Adipocyte (in vitro differentiated cells): Measurements from ENCODE around the gene CHD1L.
"Not testable (repeated sequence)": the region's sequence is repeated elsewhere in the genome, so short reads cannot be mapped to it uniquely, and the experiment has no call there.

Experiments used
- DNase-seq: peaks from one replicate; pipeline ENCODE4 v3.0.0-alpha.2; 2015; ENCODE audit warnings: low read depth
- H3K27me3 ChIP-seq: replicated peaks from 2 replicates; pipeline ENCODE4 v1.7.0; 2013; ENCODE audit warnings: mild to moderate bottlenecking, low read length, moderate library complexity; ENCODE audit not compliant: control insufficient read depth, insufficient read depth
- H3K36me3 ChIP-seq: 2 replicates; pipeline ENCODE4 v1.7.0; 2013; ENCODE audit warnings: low read length, mild to moderate bottlenecking, moderate library complexity; ENCODE audit not compliant: control insufficient read depth, insufficient read depth, severe bottlenecking
- H3K4me1 ChIP-seq: 2 replicates; pipeline ENCODE4 v1.7.0; 2013; ENCODE audit warnings: mild to moderate bottlenecking, low read length, moderate library complexity; ENCODE audit not compliant: control insufficient read depth, insufficient read depth
- H3K4me3 ChIP-seq: 2 replicates; pipeline ENCODE4 v1.7.0; 2013; ENCODE audit warnings: mild to moderate bottlenecking, low read length, moderate library complexity
- H3K9ac ChIP-seq: 2 replicates; pipeline ENCODE4 v1.7.0; 2013; ENCODE audit warnings: mild to moderate bottlenecking, low read length, moderate library complexity
- H3K9me3 ChIP-seq: 2 replicates; pipeline ENCODE4 v1.7.0; 2013; ENCODE audit warnings: mild to moderate bottlenecking, low read length, moderate library complexity; ENCODE audit not compliant: control insufficient read depth

CHD1L gene

GRCh38 chr1:147242449-147243227 lies at the start of gene CHD1L:
Gene CHD1L, plus strand, starts transcription at chr1:147242684. Its CDS starts 20 bp downstream, at chr1:147242704.
- H3K4me1 ChIP-seq, result peaks cover 35% of the 10 kb centered on the region
- H3K9ac ChIP-seq, result peak within 1 kb of the TSS; percentile 91
- peak; percentile 99 for DNase-seq
- peak within 1 kb of the TSS; percentile 88 for H3K4me3 ChIP-seq
- no peaks in the 10 kb centered on the region for H3K36me3 ChIP-seq
- H3K9me3 ChIP-seq, result no peaks in the 10 kb centered on the region
- no peaks in the 10 kb centered on the region for H3K27me3 ChIP-seq

DNA sequence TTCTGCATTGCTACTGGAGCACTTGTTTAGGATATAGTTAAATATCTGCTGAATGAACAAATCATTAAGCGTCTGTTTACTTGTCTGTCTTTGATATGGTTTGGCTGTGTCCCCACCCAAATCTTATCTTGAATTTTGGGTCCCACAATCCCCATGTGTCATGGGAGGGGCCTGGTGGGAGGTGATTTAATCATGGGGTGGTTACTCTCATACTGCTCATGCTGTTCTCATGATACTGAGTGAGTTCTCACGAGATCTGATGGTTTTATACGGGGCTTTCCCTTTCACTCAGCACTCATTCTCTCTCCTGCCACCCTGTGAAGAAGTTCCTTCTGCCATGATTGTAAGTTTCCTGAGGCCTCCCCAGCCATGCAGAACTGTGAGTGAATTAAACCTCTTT lies 45.2 kb upstream of the CHD1L start:
- not testable (repeated sequence) for H3K4me1 ChIP-seq, DNase-seq, H3K9ac ChIP-seq, H3K4me3 ChIP-seq, H3K9me3 ChIP-seq, H3K36me3 ChIP-seq, H3K27me3 ChIP-seq

DNA sequence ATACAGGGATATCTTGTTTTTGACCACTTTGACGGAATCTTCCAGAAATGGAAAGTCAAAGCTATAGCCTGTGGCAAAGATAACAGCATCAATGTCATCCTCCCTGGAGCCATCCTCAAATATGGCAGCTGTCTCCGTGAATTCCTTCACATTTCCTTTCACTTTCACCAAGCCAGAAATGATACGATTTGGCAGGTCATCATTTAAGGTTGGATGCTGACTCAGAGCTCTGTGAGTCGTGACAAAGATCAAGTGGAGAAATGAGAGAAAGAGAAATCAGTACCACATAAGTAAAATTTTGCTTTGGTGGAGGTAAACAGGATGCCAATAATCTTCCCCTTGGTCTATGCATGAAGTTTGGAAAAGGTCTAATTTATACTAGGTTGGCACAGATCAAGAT lies 41.2 kb upstream of the CHD1L start:
- Histone ChIP-seq H3K36me3 (no peaks in the 10 kb centered on the region), H3K9me3 (no peaks in the 10 kb centered on the region), H3K4me1 (peaks cover 5% of the 10 kb centered on the region), H3K4me3 (peak overlapping the region; percentile 25), H3K27me3 (no peaks in the 10 kb centered on the region), H3K9ac (no peak overlapping the region)
- no peak for DNase-seq

DNA sequence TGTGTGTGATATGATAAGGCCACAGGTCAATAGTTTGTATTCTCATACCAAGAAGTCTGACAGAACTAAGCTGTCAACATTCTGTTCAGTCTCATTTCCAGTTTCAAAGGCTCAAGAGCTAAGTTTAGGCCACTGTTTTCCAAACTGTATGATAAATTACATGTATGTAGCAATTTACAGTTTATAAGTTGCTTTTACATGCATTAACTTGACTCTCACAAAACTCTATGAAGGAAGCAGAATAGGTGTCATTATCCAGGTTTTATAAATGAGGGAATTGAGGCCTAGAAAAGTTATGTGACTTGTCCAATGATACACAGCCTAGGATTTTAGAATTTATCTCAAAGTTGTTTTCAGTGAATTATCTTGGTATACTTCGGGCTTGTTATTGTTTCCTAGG lies 40.7 kb upstream of the CHD1L start:
- Histone ChIP-seq H3K9me3 (no peaks in the 10 kb centered on the region), H3K4me3 (no peak overlapping the region), H3K36me3 (no peaks in the 10 kb centered on the region), H3K9ac (no peak overlapping the region), H3K27me3 (no peaks in the 10 kb centered on the region), H3K4me1 (peaks cover 5% of the 10 kb centered on the region)
- DNase-seq, result no peak

GRCh38 chr1:147202576-147202975 lies 39.9 kb upstream of the CHD1L start:
- no peak for DNase-seq
- H3K9ac ChIP-seq, result no peak overlapping the region
- H3K4me1 ChIP-seq, result peaks cover 5% of the 10 kb centered on the region
- H3K27me3 ChIP-seq, result no peaks in the 10 kb centered on the region
- no peaks in the 10 kb centered on the region for H3K9me3 ChIP-seq
- H3K4me3 ChIP-seq, result no peak overlapping the region
- H3K36me3 ChIP-seq, result no peaks in the 10 kb centered on the region

GRCh38 chr1:147204080-147204479 lies 38.4 kb upstream of the CHD1L start:
- Histone ChIP-seq H3K9me3 (no peaks in the 10 kb centered on the region), H3K9ac (no peak overlapping the region), H3K4me1 (peaks cover 5% of the 10 kb centered on the region), H3K27me3 (no peaks in the 10 kb centered on the region), H3K4me3 (no peak overlapping the region), H3K36me3 (no peaks in the 10 kb centered on the region)
- DNase-seq, result no peak

DNA sequence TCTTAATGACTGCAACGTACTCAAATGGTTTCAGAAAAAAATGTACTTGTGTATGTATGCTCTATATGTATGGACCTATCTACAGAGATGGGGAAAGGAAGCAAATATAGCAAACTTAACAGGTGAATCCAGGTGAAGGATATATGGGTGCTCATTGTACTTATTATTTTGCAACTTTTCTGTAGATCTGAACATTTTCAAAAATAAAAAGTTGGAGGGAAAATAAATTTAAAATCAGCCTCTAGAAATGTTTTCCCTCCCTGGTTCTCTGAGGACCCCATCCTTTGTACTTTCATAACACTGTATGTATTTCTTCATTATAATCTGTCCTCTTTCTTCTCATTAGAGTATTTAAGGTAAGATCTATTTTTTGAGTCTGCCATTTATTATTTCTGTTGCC lies 35.3 kb upstream of the CHD1L start:
- no peaks in the 10 kb centered on the region for H3K27me3 ChIP-seq
- no peak overlapping the region for H3K9ac ChIP-seq
- DNase-seq, result no peak
- no peak overlapping the region for H3K4me3 ChIP-seq
- H3K36me3 ChIP-seq, result no peaks in the 10 kb centered on the region
- H3K4me1 ChIP-seq, result peaks cover 5% of the 10 kb centered on the region
- H3K9me3 ChIP-seq, result no peaks in the 10 kb centered on the region

DNA sequence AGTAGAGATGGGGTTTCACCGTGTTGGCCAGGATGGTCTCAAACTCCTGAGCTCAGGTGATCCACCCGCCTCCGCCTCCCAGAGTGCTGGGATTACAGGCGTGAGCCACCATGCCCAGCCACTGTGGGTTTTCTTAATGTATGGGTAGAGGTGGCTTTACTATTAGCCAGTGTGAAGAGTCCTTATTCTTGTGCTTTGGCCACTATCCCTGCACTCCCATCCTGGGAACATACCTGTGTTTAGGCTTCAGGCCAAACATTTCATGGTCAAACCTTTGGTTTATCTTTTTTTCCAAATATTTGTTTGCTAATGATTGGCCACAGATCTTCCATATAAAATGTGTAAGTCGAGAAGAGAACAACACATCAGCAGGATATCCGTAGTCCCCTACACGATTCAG lies 33.9 kb upstream of the CHD1L start:
- H3K9ac ChIP-seq, result no peak overlapping the region
- H3K4me1 ChIP-seq, result peaks cover 5% of the 10 kb centered on the region
- no peak for DNase-seq
- H3K4me3 ChIP-seq, result no peak overlapping the region
- H3K27me3 ChIP-seq, result no peaks in the 10 kb centered on the region
- no peaks in the 10 kb centered on the region for H3K9me3 ChIP-seq
- no peaks in the 10 kb centered on the region for H3K36me3 ChIP-seq

DNA sequence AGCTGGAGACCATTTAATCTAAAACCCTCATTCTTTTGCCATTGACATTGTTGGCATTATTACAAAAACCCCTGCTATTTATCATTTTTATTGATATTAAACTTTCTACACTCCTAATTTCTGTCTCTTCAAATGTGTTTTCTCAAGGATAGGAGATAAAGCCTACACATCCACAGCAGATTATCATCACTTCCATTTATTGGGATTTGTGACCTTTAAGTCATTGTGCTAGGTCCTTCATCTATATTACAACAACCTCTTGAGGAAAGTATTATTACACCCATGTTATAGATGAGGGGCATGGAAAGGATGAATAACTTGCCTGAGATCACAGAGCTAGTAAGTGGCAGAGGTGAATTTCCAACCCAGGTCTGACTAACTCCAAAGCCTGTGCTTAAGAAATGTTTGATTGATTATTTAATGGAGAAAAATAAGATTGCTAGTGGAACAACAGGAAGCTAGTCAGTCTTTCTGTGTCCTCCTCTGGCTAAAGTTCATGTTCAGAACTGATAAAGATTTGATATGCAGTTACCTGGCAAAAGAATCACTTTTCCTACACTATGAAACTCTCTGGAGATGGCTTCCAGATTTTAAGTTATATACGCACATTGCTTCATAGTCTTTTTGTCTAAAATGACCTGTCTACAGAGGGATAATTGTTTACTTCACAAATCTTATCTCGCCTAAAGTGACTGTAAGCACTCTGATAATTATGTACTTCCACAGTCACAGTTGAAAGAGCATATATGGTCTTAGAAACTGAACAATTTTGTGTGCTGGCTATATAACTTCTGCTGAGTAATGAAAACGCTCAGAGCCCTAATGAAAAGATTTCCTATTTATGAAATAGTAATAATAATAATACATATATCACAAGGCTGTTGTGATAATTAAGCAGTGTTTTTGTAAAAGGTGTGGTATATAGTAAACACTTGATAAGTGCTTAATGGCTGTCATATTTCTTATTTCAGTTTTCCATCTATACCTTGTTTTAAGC lies 32.4 kb upstream of the CHD1L start:
- Histone ChIP-seq H3K4me3 (no peak overlapping the region), H3K27me3 (no peaks in the 10 kb centered on the region), H3K9ac (no peak overlapping the region), H3K36me3 (no peaks in the 10 kb centered on the region), H3K4me1 (no peaks in the 10 kb centered on the region), H3K9me3 (no peaks in the 10 kb centered on the region)
- DNase-seq, result no peak

GRCh38 chr1:147210987-147211386 lies 31.5 kb upstream of the CHD1L start:
- Histone ChIP-seq H3K4me3 (no peak overlapping the region), H3K36me3 (no peaks in the 10 kb centered on the region)

DNA sequence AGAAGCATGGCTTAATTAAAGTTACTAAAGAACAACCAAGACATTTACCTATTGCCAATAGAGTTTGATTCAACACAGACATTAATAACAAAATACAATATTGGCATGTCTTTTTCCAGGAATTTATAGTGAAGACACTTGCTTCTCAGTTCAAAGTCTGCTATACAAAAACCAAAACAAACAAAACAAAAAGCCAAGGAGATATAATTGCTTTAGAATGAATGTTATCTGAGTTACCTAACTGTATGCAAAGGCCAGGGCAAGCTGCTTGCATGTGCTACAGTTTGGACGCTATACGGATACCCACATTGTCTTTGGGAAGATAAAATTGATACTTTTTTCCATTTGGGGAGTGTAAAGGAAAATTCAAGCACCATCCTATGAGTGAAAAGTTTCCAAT lies 30.9 kb upstream of the CHD1L start:
- Histone ChIP-seq H3K27me3 (no peaks in the 10 kb centered on the region), H3K36me3 (no peaks in the 10 kb centered on the region), H3K9me3 (no peaks in the 10 kb centered on the region), H3K4me1 (no peaks in the 10 kb centered on the region), H3K9ac (no peak overlapping the region), H3K4me3 (no peak overlapping the region)
- DNase-seq, result no peak

More at GRCh38 chr1:147210987-147211386, 31.5 kb upstream of the CHD1L start:
- H3K4me1 ChIP-seq, result no peaks in the 10 kb centered on the region
- DNase-seq, result no peak
- H3K27me3 ChIP-seq, result no peaks in the 10 kb centered on the region
- no peak overlapping the region for H3K9ac ChIP-seq
- H3K9me3 ChIP-seq, result no peaks in the 10 kb centered on the region
